Heart left ventricle (tissue), 13 donors: Measurements from ENCODE around the gene RNF130.

Source experiments
- POLR2A ChIP-seq, 2 donors: fragments of 450-650 bp; IDR thresholded peaks; one replicate each; pipeline ENCODE4 v1.6.1; 2017; ENCODE audit warnings: antibody characterized with exemption in 2 of 2, mild to moderate bottlenecking in 2 of 2, moderate library complexity in 2 of 2
- TF ChIP-seq, protein P1 (sequence below), 12 donors: fragments of 200-600 bp; sonication (generic) in 4 of 12; IDR thresholded peaks; one replicate each; pipeline versions ENCODE4 v1.5.0 to v1.8.0; 2018 to 2022; ENCODE audit warnings: antibody characterized with exemption in 12 of 12, mild to moderate bottlenecking in 5 of 12
- donor health status: ischemic (EF 13 %, LVEDD 7.1; RV severe dilation, severe dysfunction).
- donor health status: DM: no; HTN: yes; CAD: no.
- donor health status: DM: no; HTN: no; CAD: no.
- donor health status: ischemic (EF 25% LVEDD 6.9; RV normal size, moderate dysfunction).
- donor health status: ischemic (EF 25% LVEDD 5.7; RV mildly dilated, moderate dysfunction).
- donor health status: ischemic (EF 35%, LVEDD 5.7; RV mildly dilated, moderate dysfunction).
- donor health status: nonischemic (EF 11% LVEDD 7.7; RV severe dilation, severe dysfunction).
- donor health status: DM: yes; HTN: yes; CAD: no.
- donor health status: PGD.
- donor health status: ischemic (EF 29% LVEDD 5.4; RV normal size, mild dysfunction).
- donor health status: nonischemic (EF 23%, LVEDD 6.1; RV moderate dilation, normal function).

DNA sequence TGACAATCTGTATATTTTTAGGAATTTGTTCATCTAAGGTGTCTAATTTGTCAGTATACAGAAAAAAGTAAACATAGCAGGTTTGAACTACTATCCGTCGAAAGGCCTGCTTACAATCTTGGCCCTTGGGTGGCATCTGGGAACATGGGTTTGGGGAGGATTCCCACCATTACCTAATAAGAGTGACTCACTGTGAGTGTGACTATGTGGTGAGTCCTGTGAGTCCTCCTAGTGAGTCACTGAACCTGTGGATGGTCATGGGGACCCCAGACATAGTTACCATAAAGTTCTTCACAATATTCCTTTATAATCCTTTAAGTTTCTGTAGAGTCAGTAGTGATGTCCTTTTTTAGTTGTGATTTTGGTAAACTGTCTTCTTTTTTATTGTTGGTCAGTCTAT is 37.0 kb downstream of the RNF130 start:
- TF ChIP-seq, protein P1, sequence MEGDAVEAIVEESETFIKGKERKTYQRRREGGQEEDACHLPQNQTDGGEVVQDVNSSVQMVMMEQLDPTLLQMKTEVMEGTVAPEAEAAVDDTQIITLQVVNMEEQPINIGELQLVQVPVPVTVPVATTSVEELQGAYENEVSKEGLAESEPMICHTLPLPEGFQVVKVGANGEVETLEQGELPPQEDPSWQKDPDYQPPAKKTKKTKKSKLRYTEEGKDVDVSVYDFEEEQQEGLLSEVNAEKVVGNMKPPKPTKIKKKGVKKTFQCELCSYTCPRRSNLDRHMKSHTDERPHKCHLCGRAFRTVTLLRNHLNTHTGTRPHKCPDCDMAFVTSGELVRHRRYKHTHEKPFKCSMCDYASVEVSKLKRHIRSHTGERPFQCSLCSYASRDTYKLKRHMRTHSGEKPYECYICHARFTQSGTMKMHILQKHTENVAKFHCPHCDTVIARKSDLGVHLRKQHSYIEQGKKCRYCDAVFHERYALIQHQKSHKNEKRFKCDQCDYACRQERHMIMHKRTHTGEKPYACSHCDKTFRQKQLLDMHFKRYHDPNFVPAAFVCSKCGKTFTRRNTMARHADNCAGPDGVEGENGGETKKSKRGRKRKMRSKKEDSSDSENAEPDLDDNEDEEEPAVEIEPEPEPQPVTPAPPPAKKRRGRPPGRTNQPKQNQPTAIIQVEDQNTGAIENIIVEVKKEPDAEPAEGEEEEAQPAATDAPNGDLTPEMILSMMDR (IDR thresholded peaks at IDR 0.05), result no peak
- TF ChIP-seq POLR2A (IDR thresholded peaks at IDR 0.05), result no peak
